ENCODE results near the gene RBPJL. TPM values are rescaled to one million over a fixed set of nuclear protein-coding genes. Genes with fewer than 3 reads are reported as not detected.

The RBPJL gene
- polyA plus RNA-seq, 1 experiment: not detected

DNA sequence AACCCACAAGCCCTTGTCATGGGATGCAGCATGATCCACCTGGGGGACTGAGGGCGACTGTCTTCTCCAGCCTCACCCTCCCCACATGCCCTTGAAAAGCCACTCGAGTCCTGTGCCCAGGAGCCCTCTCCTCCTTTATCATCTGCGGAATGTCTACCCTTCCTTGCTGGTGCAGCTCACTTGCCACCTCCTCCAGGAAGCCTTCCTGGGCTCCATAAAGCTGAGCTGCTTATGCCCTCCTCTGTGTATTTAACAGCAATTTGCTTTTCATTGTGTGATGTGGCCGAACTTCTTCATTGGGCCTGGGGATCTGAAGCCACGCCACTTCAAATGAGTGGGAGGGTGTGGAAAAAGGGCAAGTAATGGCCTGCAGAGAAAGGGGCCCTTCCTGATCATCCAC is 17.8 kb upstream of the RBPJL start:
- ChIA-PET CTCF (interaction anchor here (1.3 to 1.7 kb wide), 2 partner anchors 276 to 541 kb away, joined by 3 to 4 read pairs; no protein-coding TSS in a partner anchor), POLR2A (no interaction called here)
- no peak for TF ChIP-seq CTCF (IDR thresholded peaks at IDR 0.05; ENCODE audit: insufficient read depth, low read depth, low read length)
- no peaks in the 10 kb centered on the region for H3K36me3 ChIP-seq (ENCODE audit: control insufficient read depth, insufficient read depth, low read length)
- H3K27me3 ChIP-seq (ENCODE audit: control insufficient read depth, insufficient read depth, low read length): no peaks in the 10 kb centered on the region; the same call in 1 of the 2 replicates
- H3K4me3 ChIP-seq (ENCODE audit: low read depth, low read length): no peak overlapping the region
- no peak for DNase-seq (ENCODE audit: low read depth)

- H3K36me3 ChIP-seq (ENCODE audit: control insufficient read depth, insufficient read depth, low read length): no peaks in the 10 kb centered on the region
- TF ChIP-seq CTCF (IDR thresholded peaks at IDR 0.05; ENCODE audit: insufficient read depth, low read depth, low read length): no peak
- POLR2A ChIA-PET: interaction anchor here (0.6 kb wide), 1 partner anchor 487 kb away, joined by 6 read pairs; no protein-coding TSS in a partner anchor
- CTCF ChIA-PET: interaction anchor here (0.6 to 6.5 kb wide), 38 partner anchors 7 to 542 kb away, joined by 3 to 78 read pairs (median 4); partner anchors contain the start of genes KCNS1, MATN4 and PABPC1L
- no peak overlapping the region for H3K4me3 ChIP-seq (ENCODE audit: low read depth, low read length)
- H3K27me3 ChIP-seq (ENCODE audit: control insufficient read depth, insufficient read depth, low read length): no peaks in the 10 kb centered on the region; the same call in 1 of the 2 replicates
- DNase-seq (ENCODE audit: low read depth): no peak
Observed at GRCh38 chr20:45289942-45290676, 16.5 kb upstream of the RBPJL start.

DNA sequence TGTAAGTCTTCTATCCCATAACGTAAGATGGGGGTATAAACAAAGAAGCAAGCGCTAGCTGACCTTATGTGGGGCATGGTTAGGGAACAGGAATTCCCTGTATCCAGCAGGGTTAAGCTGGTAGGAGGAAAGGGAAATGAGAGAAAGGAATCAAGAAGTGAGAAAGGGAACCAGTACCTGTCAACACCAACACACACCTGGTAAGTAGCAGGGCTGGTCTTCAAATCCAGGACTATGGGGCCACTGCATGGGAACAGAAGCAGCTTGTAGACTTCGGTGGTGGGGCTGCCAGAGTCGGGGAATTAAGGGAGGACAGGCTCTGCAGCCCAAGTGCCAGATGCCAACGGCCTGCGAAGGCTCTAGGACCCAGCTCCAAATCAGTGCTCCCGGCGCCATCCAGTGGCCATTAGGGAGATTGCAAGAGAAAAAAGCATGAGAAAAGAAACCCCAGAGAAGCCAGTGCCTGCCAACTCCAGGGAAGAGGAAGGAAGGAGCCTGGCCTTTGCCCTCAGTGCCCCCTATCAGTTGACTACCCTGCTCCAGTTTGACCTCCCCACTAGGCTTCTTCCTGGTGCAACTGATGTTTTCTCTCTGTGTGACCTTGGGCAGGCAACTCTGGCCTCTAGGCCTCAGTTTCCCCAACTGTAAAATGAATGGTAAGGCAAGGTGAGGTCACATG is 15.8 kb upstream of the RBPJL start:
- DNase-seq (ENCODE audit: low read depth): no peak
- Histone ChIP-seq H3K4me3 (ENCODE audit: low read depth, low read length) (no peak overlapping the region), H3K36me3 (ENCODE audit: control insufficient read depth, insufficient read depth, low read length) (no peaks in the 10 kb centered on the region), H3K27me3 (ENCODE audit: control insufficient read depth, insufficient read depth, low read length) (no peaks in the 10 kb centered on the region; the same call in 1 of the 2 replicates)
- peak; percentile 88 for TF ChIP-seq CTCF (IDR thresholded peaks at IDR 0.05; ENCODE audit: insufficient read depth, low read depth, low read length)
- ChIA-PET CTCF (interaction anchor here (0.6 to 8.9 kb wide), 41 partner anchors 8 to 544 kb away, joined by 3 to 78 read pairs (median 4); partner anchors contain the start of genes KCNS1, MATN4 and PABPC1L), POLR2A (no interaction called here)

GRCh38 chr20:45291526-45291925 is 15.1 kb upstream of the RBPJL start:
- no peaks in the 10 kb centered on the region for H3K36me3 ChIP-seq (ENCODE audit: control insufficient read depth, insufficient read depth, low read length)
- ChIA-PET CTCF (interaction anchor here (0.8 to 8.9 kb wide), 31 partner anchors 8 to 545 kb away, joined by 3 to 78 read pairs (median 5); partner anchors contain the start of genes KCNS1, MATN4 and PABPC1L), POLR2A (no interaction called here)
- DNase-seq (ENCODE audit: low read depth): no peak
- H3K27me3 ChIP-seq (ENCODE audit: control insufficient read depth, insufficient read depth, low read length): no peaks in the 10 kb centered on the region; the same call in 1 of the 2 replicates
- TF ChIP-seq CTCF (IDR thresholded peaks at IDR 0.05; ENCODE audit: insufficient read depth, low read depth, low read length): no peak
- H3K4me3 ChIP-seq (ENCODE audit: low read depth, low read length): no peak overlapping the region

- H3K27me3 ChIP-seq (ENCODE audit: control insufficient read depth, insufficient read depth, low read length): no peaks in the 10 kb centered on the region; the same call in 1 of the 2 replicates
- no peak for TF ChIP-seq CTCF (IDR thresholded peaks at IDR 0.05; ENCODE audit: insufficient read depth, low read depth, low read length)
- no peak for DNase-seq (ENCODE audit: low read depth)
- CTCF ChIA-PET: interaction anchor here (1.2 to 8.9 kb wide), 20 partner anchors 9 to 545 kb away, joined by 3 to 78 read pairs (median 8); partner anchors contain the start of gene KCNS1
- POLR2A ChIA-PET: no interaction called here
- no peaks in the 10 kb centered on the region for H3K36me3 ChIP-seq (ENCODE audit: control insufficient read depth, insufficient read depth, low read length)
- H3K4me3 ChIP-seq (ENCODE audit: low read depth, low read length): no peak overlapping the region
Observed at GRCh38 chr20:45292343-45292742, 14.3 kb upstream of the RBPJL start.

All from BJ (cell line).